Heart right ventricle (tissue), 16 donors: ENCODE results near the gene TMEM185B. TPM values are rescaled to one million over a fixed set of nuclear protein-coding genes. Genes with fewer than 3 reads are reported as not detected.
"Not testable (repeated sequence)": the region's sequence is repeated elsewhere in the genome, so short reads cannot be mapped to it uniquely, and the experiment has no call there.

ENCODE experiments used
- ATAC-seq, 8 donors: fragments of 200-7000 bp; cut with Tn5 transposase; one replicate each; pipeline ENCODE4 v1.9.1; 2020; ENCODE audit warnings: mild to moderate bottlenecking in 8 of 8, moderate library complexity in 8 of 8, moderate number of reproducible peaks in 1 of 8
- DNase-seq, 2 donors: peaks; one replicate each; pipeline ENCODE4 v3.0.0-alpha.2; 2020
- H3K27ac ChIP-seq, 10 donors: fragments of 200-600 bp; sonication (generic) in 2 of 10; one replicate each; pipeline versions ENCODE4 v1.5.0 to v1.8.0; 2020 to 2022; ENCODE audit warnings: mild to moderate bottlenecking in 3 of 10
- H3K27me3 ChIP-seq, 7 donors: fragments of 200-600 bp; one replicate each; pipeline ENCODE4 v1.8.0; 2021 to 2022; ENCODE audit warnings: mild to moderate bottlenecking in 2 of 7
- H3K36me3 ChIP-seq, 9 donors: fragments of 200-600 bp; sonication (generic) in 1 of 9; one replicate each; pipeline versions ENCODE4 v1.5.0 to v1.8.0; 2020 to 2022; ENCODE audit warnings: mild to moderate bottlenecking in 2 of 9
- H3K4me1 ChIP-seq, 9 donors: fragments of 200-600 bp; sonication (generic) in 1 of 9; one replicate each; pipeline versions ENCODE4 v1.5.0 to v1.8.0; 2020 to 2022; ENCODE audit warnings: mild to moderate bottlenecking in 4 of 9
- H3K4me3 ChIP-seq, 10 donors: fragments of 200-600 bp; sonication (generic) in 2 of 10; one replicate each; pipeline versions ENCODE4 v1.5.0 to v1.8.0; 2020 to 2022; ENCODE audit warnings: mild to moderate bottlenecking in 7 of 10, moderate library complexity in 2 of 10
- H3K9me3 ChIP-seq, 11 donors: fragments of 200-600 bp in 10 of 11; sonication (generic) in 2 of 11; one replicate each; pipeline versions ENCODE4 v1.5.0 to v1.8.0; 2013 to 2022; ENCODE audit warnings: mild to moderate bottlenecking in 2 of 11, control low read depth in 1 of 11, moderate library complexity in 1 of 11
- WGBS, 2 donors: extraction: QIAGEN DNeasy Blood & Tissue Kit; methylation state at CpG; one replicate each; pipeline ENCODE4 v1.1.7; 2013; ENCODE audit warnings: inconsistent platforms in 1 of 2; 5-methylcytosine and 5-hydroxymethylcytosine counted together
- intact Hi-C, 10 donors: fragments of 100-400 bp; cut with DNase I; formaldehyde crosslinking; loops; one replicate each; pipeline versions ENCODE4 v1.11.1 to v1.14.2; 2022
- polyA plus RNA-seq, 2 donors: library from polyadenylated mRNA; stranded (reverse); fragments of 200-250 nt; gene quantifications; one replicate each; pipeline ENCODE4 v1.2.3, GENCODE V29; 2013
- total RNA-seq, 10 donors: library from RNA; stranded (reverse); fragmentation: NEBNext Ultra II Directional in 3 of 10; extraction: Animal tissue kit (Norgen Biotek cat#: 25700) in 3 of 10; gene quantifications; one replicate each; pipeline versions ENCODE4 v1.2.1 to v1.2.4, GENCODE V29; 2021 to 2023
- TF ChIP-seq, protein P1 (sequence below), 9 donors: fragments of 200-600 bp; sonication (generic) in 2 of 9; IDR thresholded peaks; one replicate each; pipeline versions ENCODE4 v1.5.0 to v1.8.0; 2021 to 2022; ENCODE audit warnings: antibody characterized with exemption in 9 of 9, mild to moderate bottlenecking in 5 of 9, moderate library complexity in 1 of 9
- donor health status: Arrhythmogenic right ventricular cardiomyopathy.
- donor health status: ischemic (EF 13 %, LVEDD 7.1; RV severe dilation, severe dysfunction).
- donor health status: healthy with polysubstance abuse.
- donor health status: DM: no; HTN: yes; CAD: no.
- donor health status: DM: no; HTN: no; CAD: no.
- donor health status: ischemic (EF 25% LVEDD 6.9; RV normal size, moderate dysfunction).
- donor health status: ischemic (EF 25% LVEDD 5.7; RV mildly dilated, moderate dysfunction).
- donor health status: healthy.
- donor health status: DM: yes; HTN: yes; CAD: no.
- donor health status: Ischemic cardiomyopathy.
- donor health status: ischemic (EF 35%, LVEDD 5.7; RV mildly dilated, moderate dysfunction).
- donor health status: nonischemic (EF 11% LVEDD 7.7; RV severe dilation, severe dysfunction).
- donor health status: DM: yes; HTN: yes; CAD: no.
- donor health status: PGD.
- donor health status: ischemic (EF 29% LVEDD 5.4; RV normal size, mild dysfunction).
- donor health status: nonischemic (EF 23%, LVEDD 6.1; RV moderate dilation, normal function).

The TMEM185B gene
- total and polyA plus RNA-seq, 12 donors, result 5.8 to 27.7 (median 21.6) TPM

DNA sequence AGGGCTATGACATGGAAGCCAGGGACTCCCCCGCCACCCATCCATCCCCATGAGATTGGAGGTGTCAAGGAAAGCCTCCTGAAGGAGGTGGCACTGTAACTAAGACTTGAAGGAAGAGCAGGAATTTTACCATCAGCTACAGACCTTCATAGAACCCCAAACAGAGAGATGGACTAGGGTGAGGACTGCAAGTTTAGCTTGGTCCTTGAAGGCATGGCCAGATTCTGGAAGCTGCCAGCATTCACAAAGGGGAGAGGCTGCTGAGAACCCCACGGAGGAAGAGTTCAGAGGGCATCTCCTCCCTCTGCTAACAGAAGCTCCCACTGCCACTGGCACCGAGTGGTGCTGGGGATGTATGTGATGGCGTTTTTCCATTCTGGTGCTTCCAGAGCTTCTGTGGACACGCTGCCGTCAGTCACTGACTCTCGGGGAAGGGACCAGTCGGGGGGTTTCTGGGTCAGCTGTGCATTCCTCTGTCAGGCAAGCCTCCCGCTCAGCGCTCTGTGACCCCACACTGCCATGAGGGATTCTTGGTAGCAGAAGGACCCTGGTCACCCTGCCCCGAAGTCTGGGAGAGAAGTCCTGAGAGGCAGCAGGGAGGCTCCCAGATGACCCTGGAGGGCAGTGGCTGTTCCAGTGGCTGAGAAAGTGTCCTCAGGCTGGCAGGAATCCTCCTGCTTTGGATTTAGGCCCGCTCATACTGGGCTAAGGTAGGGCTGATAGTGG is 18.1 kb downstream of the TMEM185B start:
- DNase-seq (no peak), ATAC-seq (no peak)
- TF ChIP-seq, protein P1, sequence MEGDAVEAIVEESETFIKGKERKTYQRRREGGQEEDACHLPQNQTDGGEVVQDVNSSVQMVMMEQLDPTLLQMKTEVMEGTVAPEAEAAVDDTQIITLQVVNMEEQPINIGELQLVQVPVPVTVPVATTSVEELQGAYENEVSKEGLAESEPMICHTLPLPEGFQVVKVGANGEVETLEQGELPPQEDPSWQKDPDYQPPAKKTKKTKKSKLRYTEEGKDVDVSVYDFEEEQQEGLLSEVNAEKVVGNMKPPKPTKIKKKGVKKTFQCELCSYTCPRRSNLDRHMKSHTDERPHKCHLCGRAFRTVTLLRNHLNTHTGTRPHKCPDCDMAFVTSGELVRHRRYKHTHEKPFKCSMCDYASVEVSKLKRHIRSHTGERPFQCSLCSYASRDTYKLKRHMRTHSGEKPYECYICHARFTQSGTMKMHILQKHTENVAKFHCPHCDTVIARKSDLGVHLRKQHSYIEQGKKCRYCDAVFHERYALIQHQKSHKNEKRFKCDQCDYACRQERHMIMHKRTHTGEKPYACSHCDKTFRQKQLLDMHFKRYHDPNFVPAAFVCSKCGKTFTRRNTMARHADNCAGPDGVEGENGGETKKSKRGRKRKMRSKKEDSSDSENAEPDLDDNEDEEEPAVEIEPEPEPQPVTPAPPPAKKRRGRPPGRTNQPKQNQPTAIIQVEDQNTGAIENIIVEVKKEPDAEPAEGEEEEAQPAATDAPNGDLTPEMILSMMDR (IDR thresholded peaks at IDR 0.05), result no peak
- no peak overlapping the region for H3K4me3 ChIP-seq
- intact Hi-C loops, result loop anchor here in 1 of 10 donors (10.0 kb wide), 1 partner anchor 110 kb away; no protein-coding TSS in a partner anchor
- H3K27ac ChIP-seq, result no peak overlapping the region
- peaks cover 0 to 23% (median 15%) of the 10 kb centered on the region in 9 donors for H3K4me1 ChIP-seq
- H3K27me3 ChIP-seq, result no peaks in the 10 kb centered on the region
- H3K36me3 ChIP-seq, result no peaks in the 10 kb centered on the region
- no peaks in the 10 kb centered on the region for H3K9me3 ChIP-seq
- WGBS, 2 donors, result 95% methylated on average over 12 of the region's 12 CpGs

DNA sequence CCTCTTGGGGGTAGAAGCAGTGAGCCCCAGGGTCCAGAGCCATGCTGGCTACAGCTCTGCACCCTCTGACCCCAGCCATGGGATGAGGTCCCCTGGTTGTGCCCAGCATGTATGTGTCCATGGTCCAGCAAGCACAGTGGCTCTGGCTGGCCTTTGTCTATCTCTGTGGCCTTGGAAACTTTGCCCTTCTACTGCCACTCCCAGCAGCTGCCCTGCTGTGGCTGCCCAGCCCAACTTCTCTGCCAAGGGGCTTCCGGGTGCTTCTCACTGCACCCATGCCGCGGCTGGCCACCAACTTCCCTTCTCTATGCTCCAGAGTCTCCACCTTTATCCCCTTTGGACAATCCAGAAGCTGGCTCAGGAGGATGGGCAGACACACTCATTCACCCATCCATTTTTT is 18.8 kb downstream of the TMEM185B start:
- Histone ChIP-seq H3K36me3 (no peaks in the 10 kb centered on the region), H3K4me3 (no peak overlapping the region), H3K27me3 (no peaks in the 10 kb centered on the region), H3K9me3 (no peaks in the 10 kb centered on the region), H3K27ac (peak overlapping the region in 1 of 10 donors; percentile 76), H3K4me1 (peaks cover 0 to 19% (median 15%) of the 10 kb centered on the region in 9 donors)
- ATAC-seq (peak in 4 of 8 donors; percentile 4 to 40 (median 19)), DNase-seq (no peak)
- TF ChIP-seq, protein P1 (IDR thresholded peaks at IDR 0.05), result no peak
- 78 to 97% methylated on average over 3 of the region's 3 CpGs for WGBS, 2 donors
- intact Hi-C loops, result loop anchor here in 1 of 10 donors (10.0 kb wide), 1 partner anchor 110 kb away; no protein-coding TSS in a partner anchor

DNA sequence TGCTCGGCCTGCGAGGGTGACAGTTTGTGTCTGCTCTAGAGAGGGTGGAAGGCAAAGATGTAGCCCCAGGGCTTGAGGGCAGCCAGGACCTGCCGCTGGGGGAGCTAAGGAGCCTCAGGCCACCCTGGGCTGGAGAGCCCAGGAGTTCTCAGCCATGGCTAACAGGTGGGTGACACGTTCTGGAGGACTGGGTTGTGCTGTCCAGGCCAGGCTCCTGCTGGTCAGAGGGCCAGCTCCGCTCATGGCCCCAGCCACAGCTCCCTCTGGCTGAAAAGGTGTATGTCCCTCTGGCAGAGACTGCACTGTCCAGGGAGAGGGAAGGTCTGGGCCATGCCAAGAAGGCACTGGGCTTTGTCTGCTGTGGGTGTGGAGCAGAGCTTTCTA is 19.2 kb downstream of the TMEM185B start:
- H3K4me1 ChIP-seq, result peaks cover 0 to 19% (median 15%) of the 10 kb centered on the region in 9 donors
- TF ChIP-seq, protein P1 (IDR thresholded peaks at IDR 0.05), result no peak
- DNase-seq (no peak), ATAC-seq (peak; percentile 16 to 51 (median 27))
- WGBS, 2 donors, result 85 to 86% methylated on average over 5 of the region's 5 CpGs
- peak overlapping the region in 4 of 10 donors; percentile 7 to 76 (median 38) for H3K27ac ChIP-seq
- peaks cover 0 to 3% (median 0%) of the 10 kb centered on the region in 11 donors for H3K9me3 ChIP-seq
- H3K4me3 ChIP-seq, result no peak overlapping the region
- intact Hi-C loops, result loop anchor here in 1 of 10 donors (10.0 kb wide), 1 partner anchor 111 kb away; no protein-coding TSS in a partner anchor
- H3K36me3 ChIP-seq, result no peaks in the 10 kb centered on the region
- no peaks in the 10 kb centered on the region for H3K27me3 ChIP-seq

DNA sequence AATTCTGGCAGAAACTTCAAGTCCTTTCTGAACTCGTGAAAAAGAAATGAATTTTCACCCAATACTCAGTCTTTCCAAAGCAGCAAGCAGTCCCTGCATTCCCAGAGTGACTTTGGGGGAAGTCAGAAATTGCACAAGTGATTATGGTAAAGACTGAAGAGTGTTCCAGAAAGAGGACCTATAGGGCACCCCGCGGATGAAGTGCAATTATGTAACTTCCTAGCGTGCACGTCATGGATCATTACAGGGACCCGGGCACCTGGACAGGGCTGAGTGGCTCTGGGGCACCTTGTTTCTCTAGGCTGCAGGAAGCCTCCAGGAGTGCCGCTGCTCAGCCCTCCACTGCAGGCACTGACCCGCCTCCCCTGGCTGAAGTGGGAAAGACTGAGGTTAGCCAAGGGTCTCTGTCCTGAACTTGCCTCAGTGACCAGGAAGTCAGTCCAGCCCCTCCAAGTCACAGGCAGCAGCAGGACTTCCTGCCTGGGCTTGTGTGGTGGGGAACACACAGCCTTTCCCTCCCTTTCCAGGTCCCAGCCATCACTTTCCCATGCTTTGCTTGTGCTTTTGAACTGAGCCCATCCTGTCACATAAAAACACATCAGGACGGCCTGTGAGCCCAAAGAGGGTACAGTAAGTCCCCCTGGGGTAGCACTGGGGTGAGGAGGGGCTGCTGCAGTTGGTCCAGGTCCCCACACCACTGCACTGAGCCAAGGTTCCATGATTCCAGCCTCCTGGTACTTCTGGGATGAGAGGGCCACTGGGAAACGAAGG is 19.8 kb downstream of the TMEM185B start:
- Histone ChIP-seq H3K9me3 (peaks cover 0 to 9% (median 0%) of the 10 kb centered on the region in 11 donors), H3K27me3 (no peaks in the 10 kb centered on the region), H3K4me3 (no peak overlapping the region), H3K4me1 (peaks cover 0 to 19% (median 15%) of the 10 kb centered on the region in 9 donors), H3K27ac (peak overlapping the region in 4 of 10 donors; percentile 7 to 76 (median 38)), H3K36me3 (no peaks in the 10 kb centered on the region)
- DNase-seq, result no peak
- ATAC-seq, result peak; percentile 27 to 82 (median 64)
- WGBS, 2 donors, result 60 to 69% methylated on average over 10 of the region's 10 CpGs
- TF ChIP-seq, protein P1 (IDR thresholded peaks at IDR 0.05), result no peak
- intact Hi-C loops, result loop anchor here in 1 of 10 donors (10.0 kb wide), 1 partner anchor 111 kb away; no protein-coding TSS in a partner anchor

DNA sequence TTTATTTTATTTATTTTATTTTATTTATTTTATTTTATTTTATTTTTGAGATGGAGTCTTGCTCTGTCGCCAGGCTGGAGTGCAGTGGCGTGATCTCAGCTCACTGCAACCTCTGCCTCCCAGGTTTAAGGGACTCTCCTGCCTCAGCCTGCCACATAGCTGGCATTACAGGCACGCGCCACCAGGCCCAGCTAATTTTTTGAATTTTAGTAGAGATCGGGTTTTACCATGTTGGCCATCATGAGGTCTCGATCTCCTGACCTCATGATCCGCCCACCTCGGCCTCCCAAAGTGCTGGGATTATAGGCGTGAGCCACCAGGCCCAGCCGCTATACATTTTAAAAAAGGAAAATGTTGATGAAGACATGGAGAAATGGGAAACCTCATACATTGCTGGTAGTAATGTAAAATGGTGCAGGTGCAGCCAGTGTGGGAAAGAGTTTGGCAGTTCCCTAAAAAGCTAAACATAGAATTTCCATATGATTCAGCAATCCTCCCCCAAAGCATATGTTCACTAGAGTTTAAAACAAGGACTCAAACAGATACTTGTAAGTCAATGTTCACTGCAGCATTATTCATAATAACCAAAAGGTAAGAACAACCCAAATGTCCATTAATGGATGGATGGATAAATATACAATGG is 23.3 kb downstream of the TMEM185B start:
- H3K4me1 ChIP-seq, result peaks cover 0 to 19% (median 15%) of the 10 kb centered on the region in 9 donors
- not testable (repeated sequence) for H3K36me3 ChIP-seq, H3K4me3 ChIP-seq, H3K27me3 ChIP-seq, ATAC-seq, DNase-seq, H3K27ac ChIP-seq
- H3K9me3 ChIP-seq, result peaks cover 0 to 38% (median 10%) of the 10 kb centered on the region in 11 donors
- intact Hi-C loops, result loop anchor here in 1 of 10 donors (10.0 kb wide), 1 partner anchor 115 kb away; no protein-coding TSS in a partner anchor
- WGBS, 2 donors, result 95 to 96% methylated on average over 10 of the region's 10 CpGs
